Keratinocyte (primary cell): ENCODE results near the gene ITSN1. TPM values are rescaled to one million over a fixed set of nuclear protein-coding genes. Genes with fewer than 3 reads are reported as not detected.

Experiments
- DNase-seq: peaks from one replicate; pipeline ENCODE4 v3.0.0-alpha.2; 2011; ENCODE audit warnings: low read depth, missing footprints, low spot score
- FAIRE-seq: peaks from 2 replicates; lab custom pipeline; 2011; peaks lifted over from hg19 to GRCh38; lab: Jason Lieb, UNC
- H2AFZ ChIP-seq: 2 replicates; pipeline ENCODE4 v1.6.0; 2012; ENCODE audit warnings: low read length, control low read depth, inconsistent platforms; ENCODE audit not compliant: control insufficient read depth
- H3K27ac ChIP-seq: 2 replicates; pipeline ENCODE4 v1.5.1; 2011; ENCODE audit warnings: low read length; ENCODE audit not compliant: control insufficient read depth, insufficient read depth
- H3K27me3 ChIP-seq: 3 replicates; pipeline ENCODE4 v1.6.0; 2011; ENCODE audit warnings: low read length; ENCODE audit not compliant: control insufficient read depth, insufficient read depth; ENCODE audit errors: extremely low read depth
- H3K36me3 ChIP-seq, 2 experiments: 2 replicates in 1 of 2; 3 replicates in 1 of 2; pipeline ENCODE4 v1.5.1; 2011; ENCODE audit warnings: low read length in 2 of 2, mild to moderate bottlenecking in 1 of 2; ENCODE audit not compliant: control insufficient read depth in 2 of 2, insufficient read depth in 2 of 2; ENCODE audit errors: extremely low read depth in 1 of 2
- H3K4me1 ChIP-seq: 3 replicates; pipeline ENCODE4 v1.5.1; 2011; ENCODE audit warnings: low read length; ENCODE audit not compliant: control insufficient read depth, insufficient read depth; ENCODE audit errors: extremely low read depth
- H3K4me2 ChIP-seq: 3 replicates; pipeline ENCODE4 v1.6.0; 2011; ENCODE audit warnings: low read depth, low read length; ENCODE audit not compliant: control insufficient read depth, insufficient read depth; ENCODE audit errors: extremely low read depth
- H3K4me3 ChIP-seq, 3 experiments: fragments of 200-600 bp in 1 of 3; sonication (generic) in 1 of 3; 2 replicates in 2 of 3; 3 replicates in 1 of 3; pipeline ENCODE4 v1.5.1; 2011 to 2016; ENCODE audit warnings: low read length in 3 of 3, mild to moderate bottlenecking in 3 of 3, control low read depth in 2 of 3, inconsistent platforms in 1 of 3, low read depth in 1 of 3, mixed read lengths in 1 of 3, mixed run types in 1 of 3, moderate library complexity in 1 of 3; ENCODE audit not compliant: control insufficient read depth in 2 of 3, insufficient read depth in 2 of 3; ENCODE audit errors: extremely low read depth in 1 of 3
- H3K79me2 ChIP-seq: 2 replicates; pipeline ENCODE4 v1.6.0; 2012; ENCODE audit warnings: low read length; ENCODE audit not compliant: control insufficient read depth, insufficient read depth
- H3K9ac ChIP-seq: 3 replicates; pipeline ENCODE4 v1.6.0; 2011; ENCODE audit warnings: low read length; ENCODE audit not compliant: control insufficient read depth, insufficient read depth; ENCODE audit errors: extremely low read depth
- H3K9me1 ChIP-seq: 3 replicates; pipeline ENCODE4 v1.6.0; 2011; ENCODE audit warnings: low read length; ENCODE audit not compliant: control insufficient read depth, insufficient read depth; ENCODE audit errors: extremely low read depth
- H3K9me3 ChIP-seq: 2 replicates; pipeline ENCODE4 v1.5.1; 2012; ENCODE audit warnings: low read depth, low read length; ENCODE audit not compliant: control insufficient read depth
- H4K20me1 ChIP-seq: 3 replicates; pipeline ENCODE4 v1.6.0; 2011; ENCODE audit warnings: low read length; ENCODE audit not compliant: control insufficient read depth, insufficient read depth; ENCODE audit errors: extremely low read depth
- EZH2 ChIP-seq: IDR thresholded peaks from one replicate; pipeline ENCODE4 v1.6.1; 2012; ENCODE audit warnings: inconsistent platforms, mild to moderate bottlenecking, low read length, moderate library complexity
- dilution Hi-C: fragments of 300-500 bp; cut with MboI; formaldehyde crosslinking; loops from one replicate; pipeline ENCODE4 v1.7.0; 2020; ENCODE audit warnings: low sequenced_read_pairs; ENCODE audit not compliant: extremely low pct_ligation_motif_present
- polyA plus RNA-seq, 5 experiments: library from polyadenylated mRNA; depleted of rRNA in 3 of 5; stranded (reverse) in 3 of 5; stranded (forward) in 1 of 5; unstranded in 1 of 5; fragments of >200 nt; gene quantifications; 1 replicate in 1 of 5; 2 replicates in 3 of 5; 3 replicates in 1 of 5; pipeline versions ENCODE4 v1.2.1 to v1.2.3, GENCODE V29; 2011 to 2012; ENCODE audit warnings: missing spikeins in 2 of 5, low read depth in 1 of 5, low replicate concordance in 1 of 5
- TF ChIP-seq, protein P1 (sequence below), 3 experiments: IDR thresholded peaks in 1 of 3; conservative IDR thresholded peaks in 1 of 3; optimal IDR thresholded peaks in 1 of 3; 2 replicates in 2 of 3; 3 replicates in 1 of 3; pipeline versions ENCODE3 to v1.5.1; 2011; ENCODE audit warnings: low read length in 3 of 3, mild to moderate bottlenecking in 3 of 3, moderate library complexity in 2 of 3, control low read depth in 1 of 3, inconsistent platforms in 1 of 3; ENCODE audit not compliant: insufficient read depth in 2 of 3; ENCODE audit errors: extremely low read depth in 1 of 3

Gene ITSN1
- polyA plus RNA-seq, 1 donor (not counting 4 experiments of a cell fraction or from before 2014, with no cell fraction given) = 34.3 TPM

DNA sequence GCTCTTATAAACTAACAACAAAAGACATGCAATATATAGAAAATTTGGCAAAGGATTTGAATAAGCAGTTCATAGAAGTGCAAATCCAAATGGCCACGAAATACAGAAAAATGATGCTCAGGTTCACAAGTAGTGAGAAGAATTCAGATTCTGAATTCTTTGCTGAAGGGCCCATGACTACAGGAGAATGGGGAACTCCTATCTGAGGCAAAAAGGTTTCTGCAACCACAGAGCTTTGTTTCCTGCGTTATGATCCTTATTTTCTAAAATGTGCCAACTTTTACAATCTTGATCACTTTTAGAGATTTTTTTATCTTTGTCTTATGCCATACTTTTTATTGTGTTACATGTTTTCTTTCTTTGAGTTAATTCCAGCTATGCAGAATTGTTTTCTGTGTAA, 91.3 kb downstream of the ITSN1 start:
- dilution Hi-C loops = no loop called here
- TF ChIP-seq EZH2 = no peak
- TF ChIP-seq, protein P1, sequence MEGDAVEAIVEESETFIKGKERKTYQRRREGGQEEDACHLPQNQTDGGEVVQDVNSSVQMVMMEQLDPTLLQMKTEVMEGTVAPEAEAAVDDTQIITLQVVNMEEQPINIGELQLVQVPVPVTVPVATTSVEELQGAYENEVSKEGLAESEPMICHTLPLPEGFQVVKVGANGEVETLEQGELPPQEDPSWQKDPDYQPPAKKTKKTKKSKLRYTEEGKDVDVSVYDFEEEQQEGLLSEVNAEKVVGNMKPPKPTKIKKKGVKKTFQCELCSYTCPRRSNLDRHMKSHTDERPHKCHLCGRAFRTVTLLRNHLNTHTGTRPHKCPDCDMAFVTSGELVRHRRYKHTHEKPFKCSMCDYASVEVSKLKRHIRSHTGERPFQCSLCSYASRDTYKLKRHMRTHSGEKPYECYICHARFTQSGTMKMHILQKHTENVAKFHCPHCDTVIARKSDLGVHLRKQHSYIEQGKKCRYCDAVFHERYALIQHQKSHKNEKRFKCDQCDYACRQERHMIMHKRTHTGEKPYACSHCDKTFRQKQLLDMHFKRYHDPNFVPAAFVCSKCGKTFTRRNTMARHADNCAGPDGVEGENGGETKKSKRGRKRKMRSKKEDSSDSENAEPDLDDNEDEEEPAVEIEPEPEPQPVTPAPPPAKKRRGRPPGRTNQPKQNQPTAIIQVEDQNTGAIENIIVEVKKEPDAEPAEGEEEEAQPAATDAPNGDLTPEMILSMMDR (optimal IDR thresholded peaks at IDR 0.05 in 1 of 3, IDR thresholded peaks at IDR 0.05 in 1 of 3, conservative IDR thresholded peaks at IDR 0.05 in 1 of 3; ENCODE audit: extremely low read depth in 1 of 3, insufficient read depth in 2 of 3, low read length in 3 of 3) = no peak
- no peak for FAIRE-seq
- H3K4me1 ChIP-seq = no peaks in the 10 kb centered on the region
- no peaks in the 10 kb centered on the region for H3K27me3 ChIP-seq
- no peak overlapping the region for H2AFZ ChIP-seq
- H3K4me3 ChIP-seq = no peak overlapping the region
- DNase-seq = no peak
- H3K9ac ChIP-seq = no peak overlapping the region
- no peak overlapping the region for H3K4me2 ChIP-seq
- no peak overlapping the region for H3K27ac ChIP-seq
- no peaks in the 10 kb centered on the region for H3K9me3 ChIP-seq
- no peaks in the 10 kb centered on the region for H4K20me1 ChIP-seq
- no peaks in the 10 kb centered on the region for H3K9me1 ChIP-seq
- no peaks in the 10 kb centered on the region for H3K79me2 ChIP-seq
- H3K36me3 ChIP-seq = peaks cover 2 to 10% of the 10 kb centered on the region in 2 experiments

DNA sequence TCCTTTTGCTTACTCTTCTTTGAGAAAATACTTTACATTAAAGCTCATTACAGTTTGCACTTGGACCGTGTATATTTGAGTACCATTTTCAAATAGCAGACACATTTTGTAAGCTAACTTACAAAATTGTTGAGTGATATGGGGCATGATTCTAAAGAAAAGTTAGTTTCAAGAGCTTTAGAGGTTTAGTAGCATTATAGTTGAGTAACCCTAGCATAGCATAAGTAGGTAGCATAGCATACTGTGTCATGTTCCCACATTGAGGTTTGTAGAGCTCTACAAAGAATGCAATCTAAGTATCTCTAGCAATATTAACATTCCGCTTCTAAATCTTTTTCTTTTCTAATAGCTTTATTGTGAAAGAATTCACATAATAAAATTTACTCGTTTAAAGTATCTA, 92.0 kb downstream of the ITSN1 start:
- peaks cover 2 to 10% of the 10 kb centered on the region in 2 experiments for H3K36me3 ChIP-seq
- H3K4me1 ChIP-seq = no peaks in the 10 kb centered on the region
- DNase-seq (no peak), FAIRE-seq (no peak)
- no peaks in the 10 kb centered on the region for H3K9me3 ChIP-seq
- no peak overlapping the region for H3K27ac ChIP-seq
- no peaks in the 10 kb centered on the region for H3K9me1 ChIP-seq
- no peak overlapping the region for H2AFZ ChIP-seq
- no peaks in the 10 kb centered on the region for H4K20me1 ChIP-seq
- H3K9ac ChIP-seq = no peak overlapping the region
- no peaks in the 10 kb centered on the region for H3K79me2 ChIP-seq
- no peak overlapping the region for H3K4me2 ChIP-seq
- dilution Hi-C loops = no loop called here
- no peaks in the 10 kb centered on the region for H3K27me3 ChIP-seq
- TF ChIP-seq EZH2 = no peak
- TF ChIP-seq, protein P1 (optimal IDR thresholded peaks at IDR 0.05 in 1 of 3, IDR thresholded peaks at IDR 0.05 in 1 of 3, conservative IDR thresholded peaks at IDR 0.05 in 1 of 3; ENCODE audit: extremely low read depth in 1 of 3, insufficient read depth in 2 of 3, low read length in 3 of 3) = no peak
- H3K4me3 ChIP-seq = no peak overlapping the region
